K562 (cell line): ENCODE measurements around the gene CNNM4.

Experiments used
- JUN ChIP-seq, 2 experiments: sonication (generic) in 1 of 2; formaldehyde crosslinking in 1 of 2; IDR thresholded peaks; 2 replicates each; pipeline versions ENCODE4 v1.6.1 to v1.8.0; 2012 to 2022; ENCODE audit warnings: borderline replicate concordance in 2 of 2, mild to moderate bottlenecking in 2 of 2, improper control_type of control experiment in 1 of 2, low read depth in 1 of 2, low read length in 1 of 2, missing genetic modification reagents in 1 of 2
- POLR2A ChIP-seq: fragments of 450-650 bp; conservative IDR thresholded peaks from 2 replicates; pipeline ENCODE4 v1.6.1; 2016

- TF ChIP-seq POLR2A (no peak), JUN (IDR thresholded peaks at IDR 0.05; ENCODE audit: borderline replicate concordance, low read depth, low read length) (no peak), JUN (CRISPR knock-in tag; IDR thresholded peaks at IDR 0.05; ENCODE audit: borderline replicate concordance) (no peak)
These were observed 83.0 kb downstream of the CNNM4 start, which contains the start of gene ANKRD23 for GRCh38 chr2:96843538-96844268.
